Measurements from ENCODE around the gene CISTR. TPM values are rescaled to one million over a fixed set of nuclear protein-coding genes. Genes with fewer than 3 reads are reported as not detected.

The CISTR gene
- total and polyA plus RNA-seq, 2 donors (not counting 1 experiment from before 2014, with no cell fraction given): not detected

GRCh38 chr12:53776872-53777271 is 25.1 kb upstream of the CISTR start:
- ATAC-seq (ENCODE audit: low read depth): no peak
- no peak overlapping the region for H3K4me3 Mint-ChIP-seq
- Histone ChIP-seq H3K9ac (ENCODE audit: low read length) (no peak overlapping the region), H2AFZ (ENCODE audit: insufficient read depth, low read depth, low read length, poor library complexity, severe bottlenecking) (no peak overlapping the region), H3K4me1 (ENCODE audit: control insufficient read depth in 2 of 2, insufficient read depth in 2 of 2, low read length in 2 of 2) (no peaks in the 10 kb centered on the region), H3K4me2 (replicated peaks; ENCODE audit: low read depth, low read length, poor library complexity, severe bottlenecking) (no peak overlapping the region), H3K4me3 (ENCODE audit: control extremely low read depth in 1 of 5, extremely low read depth in 1 of 5, insufficient read depth in 1 of 5, low read depth in 2 of 5, low read length in 4 of 5) (no peak overlapping the region), H3K9me3 (ENCODE audit: control extremely low read depth in 1 of 3, control insufficient read depth in 2 of 3, insufficient read depth in 1 of 3, low read length in 2 of 3) (no peaks in the 10 kb centered on the region), H3K36me3 (replicated peaks in 1 of 2; ENCODE audit: control extremely low read depth in 1 of 2, control insufficient read depth in 1 of 2, extremely low read depth in 1 of 2, insufficient read depth in 2 of 2, low read length in 1 of 2) (no peaks in the 10 kb centered on the region), H3K27me3 (replicated peaks in 1 of 4; ENCODE audit: control extremely low read depth in 1 of 4, control insufficient read depth in 3 of 4, insufficient read depth in 4 of 4, low read length in 3 of 4) (peaks cover 0 to 14% (median 6%) of the 10 kb centered on the region in 4 experiments), H3K27ac (ENCODE audit: low read length in 2 of 2) (no peak overlapping the region), H4K20me1 (ENCODE audit: control insufficient read depth, insufficient read depth, low read length, poor library complexity, severe bottlenecking) (no peaks in the 10 kb centered on the region), H3K79me2 (ENCODE audit: control insufficient read depth, insufficient read depth, low read length) (no peaks in the 10 kb centered on the region)
- no peak for DNase-seq
- CTCF ChIA-PET: no interaction called here
- H3K27ac Mint-ChIP-seq: no peak overlapping the region
- no peaks in the 10 kb centered on the region for H3K9me3 Mint-ChIP-seq (ENCODE audit: insufficient read depth)
- POLR2A ChIA-PET: no interaction called here
- TF ChIP-seq EZH2 (IDR thresholded peaks at IDR 0.05; ENCODE audit: borderline replicate concordance, insufficient read depth, low read depth, low read length, poor library complexity, severe bottlenecking) (no peak), CTCF (IDR thresholded peaks at IDR 0.05) (no peak)
- H3K4me1 Mint-ChIP-seq: no peaks in the 10 kb centered on the region
- no CpG with 5 or more reads among the region's 1 CpG for WGBS (ENCODE audit: insufficient coverage)
- intact Hi-C loops (cut with micrococcal nuclease): no loop called here
- peaks cover 21% of the 10 kb centered on the region for H3K27me3 Mint-ChIP-seq

- Histone ChIP-seq H3K27me3 (replicated peaks in 1 of 4; ENCODE audit: control extremely low read depth in 1 of 4, control insufficient read depth in 3 of 4, insufficient read depth in 4 of 4, low read length in 3 of 4) (peaks cover 0 to 14% (median 5%) of the 10 kb centered on the region in 4 experiments), H3K9ac (ENCODE audit: low read length) (no peak overlapping the region), H3K36me3 (replicated peaks in 1 of 2; ENCODE audit: control extremely low read depth in 1 of 2, control insufficient read depth in 1 of 2, extremely low read depth in 1 of 2, insufficient read depth in 2 of 2, low read length in 1 of 2) (no peaks in the 10 kb centered on the region), H4K20me1 (ENCODE audit: control insufficient read depth, insufficient read depth, low read length, poor library complexity, severe bottlenecking) (no peaks in the 10 kb centered on the region), H3K9me3 (ENCODE audit: control extremely low read depth in 1 of 3, control insufficient read depth in 2 of 3, insufficient read depth in 1 of 3, low read length in 2 of 3) (no peaks in the 10 kb centered on the region), H3K4me1 (ENCODE audit: control insufficient read depth in 2 of 2, insufficient read depth in 2 of 2, low read length in 2 of 2) (no peaks in the 10 kb centered on the region), H3K4me2 (replicated peaks; ENCODE audit: low read depth, low read length, poor library complexity, severe bottlenecking) (no peak overlapping the region), H3K79me2 (ENCODE audit: control insufficient read depth, insufficient read depth, low read length) (no peaks in the 10 kb centered on the region), H2AFZ (ENCODE audit: insufficient read depth, low read depth, low read length, poor library complexity, severe bottlenecking) (no peak overlapping the region), H3K27ac (ENCODE audit: low read length in 2 of 2) (no peak overlapping the region), H3K4me3 (ENCODE audit: control extremely low read depth in 1 of 5, extremely low read depth in 1 of 5, insufficient read depth in 1 of 5, low read depth in 2 of 5, low read length in 4 of 5) (no peak overlapping the region)
- 74% methylated on average over 6 of the region's 6 CpGs for WGBS (ENCODE audit: insufficient coverage)
- no peak for ATAC-seq (ENCODE audit: low read depth)
- Mint-ChIP-seq H3K9me3 (ENCODE audit: insufficient read depth) (no peaks in the 10 kb centered on the region), H3K27me3 (peaks cover 18% of the 10 kb centered on the region), H3K4me1 (no peaks in the 10 kb centered on the region), H3K4me3 (no peak overlapping the region), H3K27ac (no peak overlapping the region)
- ChIA-PET POLR2A (interaction anchor here (0.6 kb wide), 1 partner anchor 219 kb away, joined by 3 read pairs; no protein-coding TSS in a partner anchor), CTCF (interaction anchor here (1.2 kb wide), 1 partner anchor 29 kb away, joined by 3 read pairs; no protein-coding TSS in a partner anchor)
- TF ChIP-seq CTCF (IDR thresholded peaks at IDR 0.05): no peak
- TF ChIP-seq EZH2 (IDR thresholded peaks at IDR 0.05; ENCODE audit: borderline replicate concordance, insufficient read depth, low read depth, low read length, poor library complexity, severe bottlenecking): no peak
- intact Hi-C loops (cut with micrococcal nuclease): no loop called here
- no peak for DNase-seq
Measured at GRCh38 chr12:53775478-53776145, 23.8 kb upstream of the CISTR start.

All from B cell (primary cell).